A549 (cell line): ENCODE data around the gene FARP2. TPM values are rescaled to one million over a fixed set of nuclear protein-coding genes. Genes with fewer than 3 reads are reported as not detected.

Experiments used
- ATAC-seq, 2 experiments: fragments of 200-7000 bp in 1 of 2; fragments of >200 bp in 1 of 2; cut with Nextera tagmentation in 1 of 2; cut with Tn5 transposase in 1 of 2; 3 replicates each; pipeline versions ENCODE4 v1.8.0 to v1.9.1; 2018 to 2020; ENCODE audit warnings: mild to moderate bottlenecking in 1 of 2, moderate library complexity in 1 of 2
- CTCF ChIA-PET: fragments of 300-600 bp; sonication (Branson Sonifier 250); formaldehyde crosslinking; extraction: SDS; loops from one replicate; lab custom pipeline; 2021; ENCODE audit warnings: antibody characterized with exemption, inconsistent platforms; lab: Yijun Ruan, JAX
- POLR2A ChIA-PET: fragments of 350-600 bp; formaldehyde crosslinking; extraction: SDS; loops from one replicate; lab custom pipeline; 2021; ENCODE audit warnings: antibody characterized with exemption, inconsistent platforms; lab: Yijun Ruan, JAX
- DNase-seq, 2 experiments: peaks; one replicate each; pipeline versions ENCODE4 v3.0.0 to v3.0.0-alpha.2; 2011 to 2016; ENCODE audit warnings: low read depth in 1 of 2, low spot score in 1 of 2
- FAIRE-seq: peaks from 2 replicates; lab custom pipeline; 2011; peaks lifted over from hg19 to GRCh38; lab: Jason Lieb, UNC
- H3K27ac ChIP-seq, 2 experiments: fragments of >200 bp; sonication (Bioruptor Twin); formaldehyde crosslinking; 3 replicates each; pipeline ENCODE4 v1.5.1; 2016 to 2017
- H3K4me1 ChIP-seq: fragments of >200 bp; sonication (Bioruptor Twin); formaldehyde crosslinking; 3 replicates; pipeline ENCODE4 v1.6.1; 2016
- H3K4me2 ChIP-seq: fragments of >200 bp; sonication (Bioruptor Twin); formaldehyde crosslinking; 3 replicates; pipeline ENCODE4 v1.6.1; 2016
- H3K4me3 ChIP-seq: fragments of >200 bp; sonication (Bioruptor Twin); formaldehyde crosslinking; 3 replicates; pipeline ENCODE4 v1.5.1; 2016
- H3K9me3 ChIP-seq: fragments of >200 bp; sonication (Bioruptor Twin); formaldehyde crosslinking; 3 replicates; pipeline ENCODE4 v1.6.1; 2016
- GATA3 ChIP-seq: IDR thresholded peaks from 2 replicates; pipeline ENCODE4 v1.6.1; 2012; ENCODE audit warnings: borderline replicate concordance
- JUN ChIP-seq, 2 experiments: fragments of >200 bp; sonication (Bioruptor Twin); formaldehyde crosslinking; IDR thresholded peaks; 2 replicates in 1 of 2; 3 replicates in 1 of 2; pipeline ENCODE4 v1.6.1; 2016 to 2017
- PHF8 ChIP-seq: fragments of 200-600 bp; sonication (generic); IDR thresholded peaks from 2 replicates; pipeline ENCODE4 v1.6.1; 2016; ENCODE audit warnings: low read depth, mild to moderate bottlenecking, antibody characterized with exemption, moderate library complexity, borderline replicate concordance
- POLR2A ChIP-seq: IDR thresholded peaks from 2 replicates; pipeline ENCODE4 v1.6.1; 2012; ENCODE audit warnings: mild to moderate bottlenecking, low read length
- POLR2AphosphoS2 ChIP-seq: conservative IDR thresholded peaks from 2 replicates; pipeline ENCODE4 v1.6.1; 2012; ENCODE audit warnings: low read length, improper control_type of control experiment, inconsistent platforms
- REST ChIP-seq: fragments of 200-600 bp; sonication (generic); IDR thresholded peaks from 2 replicates; pipeline ENCODE4 v1.6.1; 2016; ENCODE audit warnings: antibody characterized with exemption, mild to moderate bottlenecking, moderate library complexity
- TP53 ChIP-seq: fragments of 250-450 bp; sonication (Bioruptor Pico); IDR thresholded peaks from 2 replicates; pipeline ENCODE4 v1.5.0; 2021; ENCODE audit warnings: mild to moderate bottlenecking, moderate library complexity
- ZC3H11A ChIP-seq: fragments of 450-650 bp; IDR thresholded peaks from 2 replicates; pipeline ENCODE4 v1.6.1; 2014; ENCODE audit warnings: antibody characterized with exemption, mild to moderate bottlenecking
- ZFP36 ChIP-seq: fragments of 450-650 bp; IDR thresholded peaks from 2 replicates; pipeline ENCODE4 v1.6.1; 2014; ENCODE audit warnings: borderline replicate concordance; ENCODE audit not compliant: partially characterized antibody
- WGBS: methylation state at CpG from one replicate; pipeline ENCODE4 v1.1.6; 2017; ENCODE audit errors: missing lambda C conversion rate; 5-methylcytosine and 5-hydroxymethylcytosine counted together
- polyA minus RNA-seq: library from RNA; depleted of rRNA, polyadenylated mRNA; stranded (reverse); fragments of >200 nt; gene quantifications from 2 replicates; pipeline ENCODE4 v1.2.3, GENCODE V29; 2011; rRNA and poly(A)+ RNA removed
- polyA plus RNA-seq, 4 experiments: library from polyadenylated mRNA; depleted of rRNA in 3 of 4; stranded (reverse); fragments of >200 nt; fragmentation: RNase III in 1 of 4; extraction: RNeasy Plus Mini Kit Qiagen cat#74134 plus additional on column Dnase treatment in 1 of 4; gene quantifications; 2 replicates in 3 of 4; 3 replicates in 1 of 4; pipeline ENCODE4 v1.2.3, GENCODE V29; 2011 to 2017
- TF ChIP-seq, protein P1 (sequence below): fragments of >200 bp; sonication (Bioruptor Twin); formaldehyde crosslinking; IDR thresholded peaks from 3 replicates; pipeline ENCODE4 v1.6.1; 2016
- TF ChIP-seq, protein P2 (sequence below): fragments of 250-450 bp; sonication (Bioruptor Pico); IDR thresholded peaks from 2 replicates; pipeline ENCODE4 v1.5.0; 2021; ENCODE audit warnings: mild to moderate bottlenecking, moderate library complexity, borderline replicate concordance

Gene FARP2
- polyA plus RNA-seq (2011; rRNA removed), result 29.1 and 34.9 TPM in 2 replicates
- 12.5 and 16.1 TPM in 2 replicates for polyA plus RNA-seq (2012; cell fraction: cytosol; rRNA removed)
- polyA plus RNA-seq (2012; cell fraction: nucleus; rRNA removed), result 28.9 and 44.5 TPM in 2 replicates
- 16.0 to 18.8 TPM (median 17.0 TPM) in 3 replicates for polyA plus RNA-seq (2017; fragmentation: RNase III; extraction: RNeasy Plus Mini Kit Qiagen cat#74134 plus additional on column Dnase treatment)
- 61.8 and 62.5 TPM in 2 replicates for polyA minus RNA-seq

GRCh38 chr2:241355983-241356870 lies at the start of gene FARP2:
TSS of gene FARP2 (plus strand) at chr2:241356285. CDS start at chr2:241373108, 16,823 bp downstream.
- WGBS, result 3% methylated on average over 6 of the region's 101 CpGs
- POLR2A ChIA-PET, result interaction anchor here (0.6 to 1.4 kb wide), 6 partner anchors 12 to 378 kb away, joined by 3 to 8 read pairs (median 4); partner anchors contain the start of genes D2HGDH, HDLBP and SEPTIN2
- Histone ChIP-seq H3K4me2 (peak within 1 kb of the TSS; percentile 96), H3K9me3 (no peaks in the 10 kb centered on the region), H3K27ac (peak within 1 kb of the TSS; percentile 83 to 91), H3K4me1 (peaks cover 59% of the 10 kb centered on the region), H3K4me3 (peak within 1 kb of the TSS; percentile 79)
- FAIRE-seq, result no peak
- peak; percentile 89 to 98 for DNase-seq
- peak; percentile 28 to 71; a peak in 2 of 5 replicates for TF ChIP-seq JUN (IDR thresholded peaks at IDR 0.05)
- peak; percentile 92 for TF ChIP-seq PHF8
- 0 out of 2 replicates have a peak, but pooled peaks have one; percentile 20 for TF ChIP-seq GATA3
- no peak for TF ChIP-seq REST
- TF ChIP-seq, protein P1, sequence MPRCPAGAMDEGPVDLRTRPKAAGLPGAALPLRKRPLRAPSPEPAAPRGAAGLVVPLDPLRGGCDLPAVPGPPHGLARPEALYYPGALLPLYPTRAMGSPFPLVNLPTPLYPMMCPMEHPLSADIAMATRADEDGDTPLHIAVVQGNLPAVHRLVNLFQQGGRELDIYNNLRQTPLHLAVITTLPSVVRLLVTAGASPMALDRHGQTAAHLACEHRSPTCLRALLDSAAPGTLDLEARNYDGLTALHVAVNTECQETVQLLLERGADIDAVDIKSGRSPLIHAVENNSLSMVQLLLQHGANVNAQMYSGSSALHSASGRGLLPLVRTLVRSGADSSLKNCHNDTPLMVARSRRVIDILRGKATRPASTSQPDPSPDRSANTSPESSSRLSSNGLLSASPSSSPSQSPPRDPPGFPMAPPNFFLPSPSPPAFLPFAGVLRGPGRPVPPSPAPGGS, result peak; percentile 74; the same call in 1 of the 3 replicates
- TF ChIP-seq, protein P2, sequence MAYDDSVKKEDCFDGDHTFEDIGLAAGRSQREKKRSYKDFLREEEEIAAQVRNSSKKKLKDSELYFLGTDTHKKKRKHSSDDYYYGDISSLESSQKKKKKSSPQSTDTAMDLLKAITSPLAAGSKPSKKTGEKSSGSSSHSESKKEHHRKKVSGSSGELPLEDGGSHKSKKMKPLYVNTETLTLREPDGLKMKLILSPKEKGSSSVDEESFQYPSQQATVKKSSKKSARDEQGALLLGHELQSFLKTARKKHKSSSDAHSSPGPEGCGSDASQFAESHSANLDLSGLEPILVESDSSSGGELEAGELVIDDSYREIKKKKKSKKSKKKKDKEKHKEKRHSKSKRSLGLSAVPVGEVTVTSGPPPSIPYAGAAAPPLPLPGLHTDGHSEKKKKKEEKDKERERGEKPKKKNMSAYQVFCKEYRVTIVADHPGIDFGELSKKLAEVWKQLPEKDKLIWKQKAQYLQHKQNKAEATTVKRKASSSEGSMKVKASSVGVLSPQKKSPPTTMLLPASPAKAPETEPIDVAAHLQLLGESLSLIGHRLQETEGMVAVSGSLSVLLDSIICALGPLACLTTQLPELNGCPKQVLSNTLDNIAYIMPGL (CRISPR knock-in tag), result no peak
- TF ChIP-seq TP53 (CRISPR knock-in tag), result no peak
- TF ChIP-seq POLR2A, result peak; percentile 87
- CTCF ChIA-PET, result interaction anchor here (0.6 to 1.0 kb wide), 2 partner anchors 12 to 72 kb away, joined by 3 read pairs; no protein-coding TSS in a partner anchor
- peak; percentile 76 to 84 for ATAC-seq

- Histone ChIP-seq H3K27ac (no peak overlapping the region), H3K9me3 (no peaks in the 10 kb centered on the region), H3K4me3 (no peak overlapping the region), H3K4me1 (peaks cover 12% of the 10 kb centered on the region), H3K4me2 (no peak overlapping the region)
- FAIRE-seq, result no peak
- DNase-seq, result no peak
- WGBS, result 75% methylated on average over 6 of the region's 6 CpGs
- no peak for ATAC-seq
- POLR2A ChIA-PET, result no interaction called here
- CTCF ChIA-PET, result interaction anchor here (1.3 kb wide), 1 partner anchor 8 kb away, joined by 6 read pairs; the partner anchor contains the start of genes HDLBP and SEPTIN2
- no peak for TF ChIP-seq ZFP36
- no peak for TF ChIP-seq JUN (IDR thresholded peaks at IDR 0.05)
- no peak for TF ChIP-seq POLR2A
- TF ChIP-seq ZC3H11A, result no peak
Measured at GRCh38 chr2:241307055-241307454, 49.0 kb upstream of the FARP2 start.

GRCh38 chr2:241308267-241308666 lies 47.8 kb upstream of the FARP2 start:
- Histone ChIP-seq H3K4me3 (no peak overlapping the region), H3K9me3 (no peaks in the 10 kb centered on the region), H3K4me2 (no peak overlapping the region)
- FAIRE-seq, result no peak
- no peak for DNase-seq
- POLR2A ChIA-PET, result interaction anchor here (0.5 kb wide), 1 partner anchor 230 kb away, joined by 4 read pairs; no protein-coding TSS in a partner anchor
- WGBS, result 88% methylated on average over 5 of the region's 5 CpGs
- TF ChIP-seq POLR2AphosphoS2, result no peak
- TF ChIP-seq, all 56 proteins: peak for 0
- ATAC-seq, result no peak
- Histone ChIP-seq H3K27ac (no peak overlapping the region), H3K4me1 (peaks cover 24% of the 10 kb centered on the region)
- CTCF ChIA-PET, result no interaction called here
